Kidney capillary endothelial cell (primary cell): ENCODE measurements around the gene ADAMTSL3.

ENCODE experiments used
- DNase-seq: peaks from one replicate; pipeline ENCODE4 v3.0.0-alpha.2; 2018; ENCODE audit warnings: low spot score

The ADAMTSL3 gene

DNA sequence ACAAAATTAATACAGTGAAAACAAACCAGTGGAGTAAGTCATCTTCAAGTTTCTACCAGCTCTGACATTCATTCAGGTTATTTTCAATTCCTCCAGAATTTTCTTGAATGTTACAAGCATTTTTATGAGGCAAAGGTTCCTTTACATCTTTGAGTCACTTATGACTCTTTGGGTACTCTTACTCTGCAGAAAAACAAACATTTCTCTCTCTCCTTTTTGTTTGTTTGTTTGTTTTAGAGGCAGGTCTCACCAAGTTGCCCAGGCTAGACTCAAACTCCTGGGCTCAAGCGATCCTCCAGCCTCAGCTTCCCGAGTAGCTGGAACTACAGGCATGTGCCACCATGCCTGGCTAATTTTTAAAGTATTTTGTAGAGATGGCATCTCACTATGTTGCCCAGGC is 233.5 kb downstream of the ADAMTSL3 start:
- DNase-seq = no peak

GRCh38 chr15:83887961-83888360 is 234.0 kb downstream of the ADAMTSL3 start:
- no peak for DNase-seq

GRCh38 chr15:83889995-83890394 is 236.1 kb downstream of the ADAMTSL3 start:
- DNase-seq = peak; percentile 14

GRCh38 chr15:83890587-83890986 is 236.7 kb downstream of the ADAMTSL3 start:
- DNase-seq = peak; percentile 54

DNA sequence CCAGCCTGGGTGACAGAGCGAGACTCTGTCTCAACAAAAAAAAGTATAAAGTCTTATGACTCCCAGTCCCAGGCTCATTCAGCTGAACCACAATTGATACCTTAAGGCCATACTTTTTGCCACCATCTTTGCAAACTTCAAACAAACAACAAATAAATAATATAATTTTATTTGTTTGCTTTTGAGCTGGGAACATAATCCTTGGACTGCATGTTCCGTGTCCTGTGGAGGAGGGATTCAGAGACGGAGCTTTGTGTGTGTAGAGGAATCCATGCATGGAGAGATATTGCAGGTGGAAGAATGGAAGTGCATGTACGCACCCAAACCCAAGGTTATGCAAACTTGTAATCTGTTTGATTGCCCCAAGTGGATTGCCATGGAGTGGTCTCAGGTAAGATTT is 238.6 kb downstream of the ADAMTSL3 start:
- DNase-seq = no peak

GRCh38 chr15:83893308-83893707 is 239.4 kb downstream of the ADAMTSL3 start:
- no peak for DNase-seq

DNA sequence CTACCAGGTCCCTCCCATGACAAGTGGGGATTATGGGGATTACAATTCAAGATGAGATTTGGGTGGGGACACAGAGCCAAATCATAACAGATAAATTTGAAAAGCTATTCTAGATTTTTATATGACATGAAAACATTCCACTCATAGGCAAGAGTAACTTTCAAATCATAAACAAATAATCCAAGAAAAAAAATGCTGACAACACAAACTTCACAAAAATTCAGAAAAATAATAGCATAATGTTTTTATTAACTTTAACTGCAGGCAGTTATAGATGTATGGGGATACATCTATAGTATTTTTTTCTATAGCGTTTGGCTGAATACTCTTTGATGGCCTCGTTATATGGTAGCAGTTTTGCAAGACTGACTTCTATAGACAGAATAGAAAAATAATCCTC is 243.1 kb downstream of the ADAMTSL3 start:
- no peak for DNase-seq

- no peak for DNase-seq
These were observed 244.4 kb downstream of the ADAMTSL3 start for GRCh38 chr15:83898361-83898760.

DNA sequence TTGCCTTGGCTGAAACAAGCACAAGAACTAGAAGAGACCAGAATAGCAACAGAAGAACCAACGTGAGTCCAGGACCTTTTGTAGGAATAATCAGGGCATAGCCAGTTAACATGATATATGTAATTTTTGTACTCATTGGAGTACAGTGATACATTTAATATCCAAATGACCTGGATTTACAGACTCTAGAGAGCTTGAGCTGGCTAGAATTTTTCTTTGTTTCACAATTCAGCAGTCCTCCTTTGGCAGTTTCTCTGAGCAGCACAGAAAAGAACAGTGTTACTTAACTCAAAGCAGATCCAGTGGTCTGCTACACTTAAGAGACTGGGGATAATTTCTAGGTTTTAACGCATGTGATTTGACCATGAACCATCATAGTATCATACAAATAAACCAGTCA is 245.7 kb downstream of the ADAMTSL3 start:
- no peak for DNase-seq

DNA sequence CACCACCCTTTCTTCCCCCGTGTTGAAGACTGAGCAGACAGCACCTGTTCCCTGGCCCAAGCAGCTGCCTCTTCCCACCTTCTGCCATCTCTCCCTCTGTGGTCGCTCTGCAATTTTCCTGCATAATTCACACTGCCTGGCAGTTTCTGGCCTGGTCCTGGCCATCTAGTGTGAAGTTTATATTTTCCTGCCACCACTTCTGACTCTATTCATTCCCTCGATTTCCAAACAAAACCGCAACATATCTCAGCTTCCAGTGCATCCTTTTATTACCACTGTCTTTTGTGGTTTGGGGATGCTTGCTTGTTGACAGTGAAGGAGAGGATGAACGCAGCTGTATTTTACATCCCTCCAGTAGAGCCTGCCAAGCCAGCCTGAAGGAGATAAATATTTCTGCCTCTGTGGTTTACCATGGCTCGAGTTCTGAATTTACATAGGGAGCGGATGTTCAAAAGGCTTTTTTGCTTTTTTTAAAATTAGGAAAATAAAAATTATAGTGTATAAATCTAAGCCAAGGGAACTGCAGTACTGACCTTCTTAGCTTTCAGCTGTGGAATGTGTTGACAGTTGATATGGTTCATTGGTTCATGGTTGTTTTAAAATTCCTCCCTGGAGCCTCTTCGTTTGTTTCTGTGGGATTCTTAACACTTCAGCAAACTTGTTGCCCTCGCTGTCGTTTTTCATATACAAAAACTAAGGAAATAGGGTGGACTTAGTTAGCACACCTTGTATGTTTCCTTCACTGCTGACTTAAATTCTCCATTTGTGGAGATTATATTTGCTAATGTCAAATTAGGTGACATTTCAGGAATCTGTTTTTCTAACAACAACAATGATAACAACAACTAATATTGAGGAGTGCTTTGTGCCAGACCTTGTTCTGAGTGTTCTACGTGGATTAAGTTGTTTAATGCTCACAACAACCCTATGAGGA is 250.5 kb downstream of the ADAMTSL3 start:
- DNase-seq = no peak

DNA sequence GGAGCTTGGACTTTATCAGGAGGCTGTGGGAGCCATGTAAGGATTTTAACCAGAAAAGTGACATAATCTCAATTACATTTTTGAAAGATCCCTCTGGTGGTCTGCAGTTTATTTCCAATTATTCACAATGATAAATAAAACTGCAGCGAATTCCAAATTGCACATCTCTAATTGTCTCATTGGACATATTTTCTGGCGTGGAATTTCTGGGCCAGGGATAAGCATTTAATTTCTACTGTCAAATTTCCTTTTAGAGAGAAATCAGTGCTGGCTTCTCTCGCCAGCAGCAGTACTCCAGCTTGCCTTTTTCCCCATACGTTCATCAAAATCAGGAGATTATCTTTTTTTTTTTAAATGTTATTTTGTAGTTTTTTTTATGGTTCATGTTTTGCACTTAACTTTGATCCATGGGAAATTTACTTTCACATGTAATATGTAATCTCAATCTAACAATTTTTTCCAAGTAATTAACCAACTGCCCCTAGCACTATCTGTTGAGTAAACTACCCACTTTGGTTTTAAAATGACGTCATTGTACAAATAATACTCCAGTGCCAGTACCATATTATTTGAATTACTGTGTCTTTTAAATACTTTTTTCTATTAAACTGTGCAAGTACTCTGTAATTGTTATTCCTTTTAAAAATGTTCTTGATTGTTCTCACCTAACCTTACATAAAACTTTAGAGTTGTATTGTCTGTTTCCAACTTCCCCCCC is 251.8 kb downstream of the ADAMTSL3 start:
- DNase-seq = no peak

DNA sequence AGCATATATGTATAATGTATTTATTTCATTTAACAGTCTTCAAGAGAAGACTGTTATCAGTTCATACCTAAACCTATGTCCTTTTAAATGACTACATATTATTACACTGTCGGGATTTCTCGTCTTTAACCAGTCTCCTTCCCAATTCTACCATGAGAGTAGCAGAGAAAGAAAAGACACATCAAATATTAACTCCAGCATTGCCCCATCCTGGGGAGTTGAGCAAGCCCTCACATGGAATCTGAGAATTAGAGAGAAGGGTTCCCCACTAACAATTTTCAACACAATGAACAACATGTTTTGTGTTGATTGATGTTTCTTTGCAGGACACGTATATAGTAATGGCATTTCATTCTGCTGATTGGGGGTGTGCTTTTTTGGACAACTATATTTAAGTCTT is 257.4 kb downstream of the ADAMTSL3 start:
- no peak for DNase-seq

DNA sequence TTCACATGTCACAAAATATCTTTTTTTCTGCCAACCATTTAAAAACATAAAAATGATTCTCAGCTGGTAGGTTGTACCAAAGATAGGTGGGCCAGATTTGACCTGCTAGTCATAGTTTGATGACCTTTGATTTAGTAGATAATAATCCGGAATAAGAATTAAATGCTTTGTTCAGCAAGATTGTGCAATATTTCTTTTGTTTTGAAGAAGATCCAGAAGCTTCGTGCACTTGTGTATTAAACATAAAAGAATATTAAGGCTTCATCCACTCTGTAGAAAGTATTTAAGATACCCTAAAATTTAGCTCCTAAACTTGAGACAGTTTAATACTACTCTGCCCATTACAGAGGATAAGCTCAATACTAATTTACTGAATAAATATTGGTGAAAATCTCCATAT is 258.4 kb downstream of the ADAMTSL3 start:
- no peak for DNase-seq

DNA sequence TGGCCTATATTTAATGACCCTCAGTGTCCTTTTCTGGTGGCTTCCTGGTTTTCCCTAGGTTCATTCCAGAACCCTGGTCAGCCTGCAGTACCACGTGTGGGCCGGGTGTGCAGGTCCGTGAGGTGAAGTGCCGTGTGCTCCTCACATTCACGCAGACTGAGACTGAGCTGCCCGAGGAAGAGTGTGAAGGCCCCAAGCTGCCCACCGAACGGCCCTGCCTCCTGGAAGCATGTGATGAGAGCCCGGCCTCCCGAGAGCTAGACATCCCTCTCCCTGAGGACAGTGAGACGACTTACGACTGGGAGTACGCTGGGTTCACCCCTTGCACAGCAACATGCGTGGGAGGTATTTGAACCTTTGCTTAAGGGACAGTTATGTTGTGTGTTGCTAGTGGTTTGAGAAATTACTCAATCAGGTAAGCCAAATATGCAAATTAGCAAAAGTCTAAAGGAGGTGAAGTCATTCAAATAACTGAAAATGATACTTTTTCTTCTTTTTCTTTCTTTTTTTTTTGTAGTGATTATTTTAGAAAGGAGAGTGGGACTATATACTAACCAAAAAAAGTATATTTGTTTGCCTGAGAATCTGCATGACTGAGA is 259.2 kb downstream of the ADAMTSL3 start:
- DNase-seq = no peak

- no peak for DNase-seq
These were observed 261.0 kb downstream of the ADAMTSL3 start for GRCh38 chr15:83914906-83915305.

- no peak for DNase-seq
These were observed 263.5 kb downstream of the ADAMTSL3 start for GRCh38 chr15:83917432-83917831.

- no peak for DNase-seq
These were observed 264.1 kb downstream of the ADAMTSL3 start for GRCh38 chr15:83918011-83918410.

- DNase-seq = no peak
These were observed 265.5 kb downstream of the ADAMTSL3 start for GRCh38 chr15:83919319-83919830.

- DNase-seq = no peak
These were observed 266.1 kb downstream of the ADAMTSL3 start for GRCh38 chr15:83919978-83920510.

GRCh38 chr15:83922649-83923294 is 268.8 kb downstream of the ADAMTSL3 start:
- no peak for DNase-seq

DNA sequence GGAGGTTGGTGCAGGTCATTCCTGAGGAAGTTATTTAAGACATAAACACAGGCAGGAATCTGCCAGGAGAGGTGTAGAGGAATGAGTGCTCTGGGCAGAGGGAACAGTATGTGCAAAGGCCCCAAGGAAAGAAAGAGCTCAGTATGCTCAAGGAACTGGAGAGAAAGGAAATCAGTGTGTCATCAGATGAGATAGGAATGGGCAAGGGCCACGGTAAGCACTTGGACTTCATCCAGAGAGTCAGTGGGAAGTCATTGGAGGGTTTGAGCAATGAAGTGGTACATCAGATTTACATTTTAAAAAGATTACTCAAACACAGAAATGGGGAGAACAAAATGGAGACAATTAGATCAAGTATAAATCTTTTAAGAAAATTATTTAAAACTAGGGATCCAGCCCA is 272.2 kb downstream of the ADAMTSL3 start:
- DNase-seq = no peak
